NCI-H146 (cell line): ENCODE results near the gene WAS.

Experiments
- DNase-seq: peaks from one replicate; lab custom pipeline; 2025; lab: John Stamatoyannopoulos, UW

Gene WAS

DNA sequence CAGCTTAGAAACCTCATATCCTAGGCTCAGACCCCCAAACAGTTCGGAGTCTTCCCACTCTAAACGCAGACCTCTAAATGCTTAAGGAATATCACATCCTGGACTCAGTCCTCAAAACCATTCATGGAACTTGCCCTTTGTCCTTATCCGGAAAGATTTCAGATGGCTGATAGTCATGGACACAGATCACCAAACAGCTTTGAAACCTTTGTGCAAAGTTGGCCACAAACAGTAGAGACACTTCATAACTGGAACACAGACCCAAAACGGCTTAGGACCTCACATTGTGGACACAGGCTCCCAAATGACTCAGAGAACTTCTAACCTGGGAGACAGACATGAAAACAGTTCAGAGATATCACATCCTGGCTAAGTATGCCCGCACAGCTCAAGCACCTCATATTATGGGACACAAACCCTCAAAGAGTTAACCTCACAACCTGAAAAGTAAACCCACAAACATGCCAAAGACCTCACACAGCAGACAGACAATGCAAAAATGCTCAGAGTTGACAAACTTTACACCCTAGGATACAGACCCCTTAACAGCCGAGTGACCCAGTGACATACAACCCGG lies 28.4 kb downstream of the WAS start:
- DNase-seq, result no peak

- DNase-seq, result no peak
Observed at GRCh38 chrX:48713847-48714246, 30.2 kb downstream of the WAS start.

- no peak for DNase-seq
Observed at GRCh38 chrX:48714573-48714972, 31.0 kb downstream of the WAS start.

DNA sequence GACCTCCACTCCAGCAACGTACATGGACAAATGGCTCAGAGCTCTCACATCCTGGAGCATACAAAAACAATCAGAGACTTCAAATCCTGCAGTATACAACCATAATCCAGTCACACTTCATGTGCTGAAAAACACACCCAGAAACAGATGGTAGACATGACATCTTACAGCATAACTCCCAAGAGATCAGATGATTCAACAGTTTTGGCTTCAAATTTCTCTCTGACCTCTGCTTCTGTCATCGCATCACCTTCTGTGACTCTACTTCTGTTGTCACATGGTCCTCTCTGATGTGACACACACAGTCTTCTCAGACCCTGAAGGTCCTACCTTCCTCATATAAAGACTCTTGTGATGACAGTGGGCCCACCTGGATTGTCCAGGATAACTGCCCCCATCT lies 31.5 kb downstream of the WAS start:
- no peak for DNase-seq

DNA sequence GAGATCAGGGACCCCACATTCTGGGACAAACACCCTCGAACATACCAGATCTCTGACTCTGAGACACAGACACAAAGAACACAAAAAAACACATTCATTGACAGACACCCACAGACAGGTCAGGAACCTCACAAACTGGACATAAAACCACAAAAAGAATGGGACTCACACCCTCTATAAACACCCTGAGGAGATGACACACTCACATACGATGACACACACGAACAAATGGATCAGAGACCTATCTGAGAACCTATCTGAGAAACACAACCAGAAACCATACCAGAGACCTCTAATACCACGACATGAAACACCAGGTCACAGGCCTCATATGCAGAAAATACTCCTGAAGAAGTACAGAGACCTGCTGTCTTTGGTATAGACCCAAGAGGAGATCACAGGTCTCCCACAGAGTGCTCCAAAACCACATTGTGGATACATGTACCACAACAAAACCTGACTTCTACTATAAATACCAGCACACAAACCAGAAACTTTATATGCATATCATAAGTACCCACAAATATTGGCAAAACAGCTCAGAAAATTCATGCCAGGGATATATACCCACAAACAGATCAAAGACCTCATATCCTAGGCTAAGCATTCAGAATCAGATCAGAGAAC lies 32.4 kb downstream of the WAS start:
- DNase-seq, result no peak

DNA sequence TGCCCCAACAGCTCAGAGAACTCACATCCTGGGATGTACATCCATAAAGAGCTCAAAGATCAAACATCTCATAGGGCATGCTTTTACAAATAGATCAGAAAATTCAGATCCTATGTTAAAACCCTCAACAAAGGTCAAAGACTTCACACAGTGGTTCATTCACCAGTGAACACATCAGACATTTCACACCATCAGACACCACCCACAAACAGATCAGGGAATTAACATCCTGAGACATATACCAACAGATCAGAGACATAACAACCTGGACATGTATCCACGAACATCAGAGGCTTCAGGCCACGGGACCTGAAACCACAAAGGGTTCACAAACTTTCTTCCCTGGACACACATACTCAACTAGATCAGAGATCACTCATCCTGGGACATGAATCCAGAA lies 36.4 kb downstream of the WAS start:
- no peak for DNase-seq

GRCh38 chrX:48720577-48721250 lies 37.1 kb downstream of the WAS start:
- DNase-seq, result no peak

DNA sequence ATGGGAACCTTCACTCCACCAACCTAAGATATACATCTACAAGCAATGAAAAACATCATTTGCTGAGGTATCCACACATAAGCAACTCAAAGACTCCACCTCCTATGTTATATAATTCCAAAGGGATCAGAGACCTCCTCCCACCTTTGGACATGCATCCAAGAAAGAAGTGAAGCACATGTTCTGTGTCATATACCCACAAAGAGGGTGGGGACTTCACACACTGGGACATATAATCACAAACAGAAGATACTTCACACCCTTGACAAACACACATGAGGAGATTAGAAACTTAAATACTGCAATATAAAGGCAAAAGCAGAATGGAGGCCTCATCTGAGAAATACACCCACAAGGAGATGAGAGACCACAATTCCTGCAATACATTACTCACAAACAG lies 38.3 kb downstream of the WAS start:
- DNase-seq, result no peak

GRCh38 chrX:48726596-48726995 lies 43.0 kb downstream of the WAS start:
- DNase-seq, result no peak

DNA sequence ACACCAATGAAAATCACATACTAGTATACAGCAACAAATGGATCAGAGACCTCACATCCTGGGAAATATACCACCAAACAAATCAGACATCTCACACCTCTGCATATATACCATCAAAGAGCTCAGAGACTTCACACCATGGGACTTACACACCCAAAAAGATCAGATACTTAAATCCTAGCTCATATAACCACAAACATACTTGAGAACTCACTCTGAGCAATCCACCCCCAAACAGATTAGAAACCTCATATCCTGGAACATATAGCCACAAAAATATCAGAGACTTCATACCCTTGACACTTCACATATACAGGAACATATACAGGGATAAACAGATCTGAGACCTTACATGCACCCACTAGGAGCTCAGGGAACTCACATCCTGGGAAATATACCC lies 45.1 kb downstream of the WAS start:
- DNase-seq, result no peak

- no peak for DNase-seq
Observed at GRCh38 chrX:48736303-48736702, 52.7 kb downstream of the WAS start.

DNA sequence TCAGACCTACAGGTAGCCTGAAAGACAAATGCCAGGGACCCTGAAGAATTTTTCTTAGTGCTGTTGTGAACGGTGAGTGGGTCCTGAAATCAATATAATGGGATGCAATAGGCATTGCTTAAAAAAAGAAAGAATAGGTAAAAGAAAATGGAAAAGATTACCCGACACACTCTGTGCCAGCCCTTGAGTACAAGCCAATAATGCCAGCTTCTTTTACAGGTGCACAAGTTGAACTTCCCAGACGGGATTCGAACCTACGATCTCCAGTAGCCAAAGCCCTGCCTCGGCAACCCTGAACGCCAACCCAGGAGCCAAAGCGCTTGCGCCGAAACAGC lies 53.2 kb downstream of the WAS start:
- DNase-seq, result no peak

DNA sequence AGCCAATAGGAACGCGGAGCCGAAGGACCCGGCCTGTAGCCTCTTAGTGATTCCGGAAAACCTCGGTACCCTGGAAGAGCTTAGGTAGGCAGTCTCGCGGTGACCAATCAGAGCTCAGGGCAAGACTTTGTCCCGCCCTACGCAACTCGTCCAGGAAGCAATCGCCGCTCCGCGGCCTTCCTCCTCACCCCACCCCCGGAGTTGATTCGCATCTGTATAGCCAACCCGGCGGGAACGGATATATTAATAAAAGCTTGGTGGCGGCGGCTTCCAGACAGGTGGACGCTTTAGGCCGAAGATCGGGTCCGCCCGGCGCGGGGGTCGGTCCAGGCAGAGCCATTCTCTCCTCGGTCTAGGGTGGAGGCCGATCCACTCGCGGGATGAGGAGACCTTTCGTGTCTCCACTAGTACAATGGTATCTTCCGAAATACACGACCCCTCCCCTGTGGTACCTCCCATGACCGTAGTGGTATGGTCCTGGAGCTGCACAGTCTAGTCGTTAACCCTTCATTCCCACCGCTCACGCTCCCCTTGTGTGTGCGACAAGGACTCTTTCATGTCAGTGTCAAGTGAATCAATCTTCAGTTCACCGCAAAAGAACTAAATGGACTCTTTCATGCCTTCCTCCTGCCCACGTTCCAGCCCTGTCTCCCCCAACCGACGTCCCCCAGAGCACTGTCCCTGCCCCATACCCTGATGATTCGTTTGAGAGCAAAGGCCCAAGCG lies 53.8 kb downstream of the WAS start:
- DNase-seq, result peak; percentile 98

DNA sequence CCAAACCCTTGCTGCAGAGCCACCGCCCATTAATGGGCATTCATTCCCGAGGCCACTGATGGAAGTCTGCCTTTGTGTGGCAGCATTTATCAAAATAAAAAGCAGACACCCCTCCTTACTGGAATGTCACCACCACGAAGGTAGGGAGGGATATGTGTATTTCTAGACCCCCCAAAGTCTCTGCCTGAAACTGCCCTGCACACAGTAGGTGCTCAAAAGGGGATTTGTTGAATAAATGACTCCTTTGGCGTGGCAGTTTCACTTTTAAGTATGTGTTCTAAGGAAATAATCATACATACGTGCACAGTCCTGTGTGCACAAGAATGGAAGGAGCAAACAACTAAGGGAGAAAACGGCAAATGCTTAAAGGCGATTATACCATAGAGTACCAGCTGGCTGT lies 54.3 kb downstream of the WAS start:
- peak; percentile 53 for DNase-seq
